ENCODE data around the gene TMEM50B. TPM values are rescaled to one million over a fixed set of nuclear protein-coding genes. Genes with fewer than 3 reads are reported as not detected.
A peak's percentile ranks its signal among the peaks of the same experiment; 100 is the strongest.

The TMEM50B gene
- polyA plus RNA-seq, 3 donors = 33.8 to 43.0 (median 38.2) TPM

- 96% methylated on average over 4 of the region's 12 CpGs for WGBS (ENCODE audit: insufficient coverage)
- no peaks in the 10 kb centered on the region for H3K9me3 ChIP-seq (replicated peaks in 1 of 2; ENCODE audit: control insufficient read depth in 1 of 2, insufficient read depth in 1 of 2, low read length in 2 of 2)
- peaks cover 82 to 99% of the 10 kb centered on the region in 2 donors for H3K36me3 Mint-ChIP-seq
- no peaks in the 10 kb centered on the region for H3K27me3 ChIP-seq (ENCODE audit: control insufficient read depth in 2 of 2, insufficient read depth in 2 of 2, low read length in 2 of 2)
- H4K20me1 ChIP-seq (ENCODE audit: insufficient read depth, low read length) = peaks cover 100% of the 10 kb centered on the region
- H3K9ac ChIP-seq (ENCODE audit: insufficient read depth, low read length, poor library complexity, severe bottlenecking) = no peak overlapping the region
- no peak overlapping the region for H3K4me2 ChIP-seq (replicated peaks; ENCODE audit: extremely low read depth, low read length, poor library complexity, severe bottlenecking)
- intact Hi-C loops (cut with micrococcal nuclease) = no loop called here
- H3K27ac ChIP-seq (ENCODE audit: low read depth in 1 of 2, low read length in 2 of 2) = peak overlapping the region in 1 of 2 donors; percentile 0
- H3K4me1 ChIP-seq (ENCODE audit: control insufficient read depth in 1 of 2, insufficient read depth in 2 of 2, low read length in 2 of 2) = peaks cover 0 to 5% of the 10 kb centered on the region in 2 donors
- H3K27me3 Mint-ChIP-seq (ENCODE audit: low read depth in 3 of 3) = peaks cover 0 to 2% (median 0%) of the 10 kb centered on the region in 3 donors
- no peak for TF ChIP-seq CTCF (IDR thresholded peaks at IDR 0.05)
- H3K27ac Mint-ChIP-seq = peak overlapping the region in 6 of 7 donors; percentile 59 to 93 (median 76)
- H2AFZ ChIP-seq (ENCODE audit: insufficient read depth, low read depth, low read length, poor library complexity, severe bottlenecking) = no peak overlapping the region
- peaks cover 89 to 99% of the 10 kb centered on the region in 2 donors for H3K36me3 ChIP-seq (replicated peaks in 1 of 2; ENCODE audit: control insufficient read depth in 1 of 2, insufficient read depth in 2 of 2, low read length in 2 of 2)
- peaks cover 100% of the 10 kb centered on the region for H3K79me2 ChIP-seq (ENCODE audit: insufficient read depth, low read length)
- peaks cover 0 to 3% (median 0%) of the 10 kb centered on the region in 7 donors for H3K9me3 Mint-ChIP-seq
- H3K4me1 Mint-ChIP-seq = peaks cover 12% of the 10 kb centered on the region
- no peak overlapping the region for H3K4me3 ChIP-seq (replicated peaks in 1 of 3; ENCODE audit: low read depth in 2 of 3, low read length in 3 of 3)
- peak in 1 of 3 donors; percentile 46 for DNase-seq
- no peak overlapping the region for H3K4me3 Mint-ChIP-seq
Observed at GRCh38 chr21:33419538-33420123, 60.1 kb downstream of the TMEM50B start.

GRCh38 chr21:33418691-33419090 lies 61.1 kb downstream of the TMEM50B start:
- Histone ChIP-seq H3K27ac (ENCODE audit: low read depth in 1 of 2, low read length in 2 of 2) (no peak overlapping the region), H4K20me1 (ENCODE audit: insufficient read depth, low read length) (peaks cover 100% of the 10 kb centered on the region), H3K4me1 (ENCODE audit: control insufficient read depth in 1 of 2, insufficient read depth in 2 of 2, low read length in 2 of 2) (peaks cover 0 to 6% of the 10 kb centered on the region in 2 donors), H3K9me3 (replicated peaks in 1 of 2; ENCODE audit: control insufficient read depth in 1 of 2, insufficient read depth in 1 of 2, low read length in 2 of 2) (no peaks in the 10 kb centered on the region), H3K27me3 (ENCODE audit: control insufficient read depth in 2 of 2, insufficient read depth in 2 of 2, low read length in 2 of 2) (no peaks in the 10 kb centered on the region), H2AFZ (ENCODE audit: insufficient read depth, low read depth, low read length, poor library complexity, severe bottlenecking) (no peak overlapping the region), H3K79me2 (ENCODE audit: insufficient read depth, low read length) (peaks cover 100% of the 10 kb centered on the region), H3K4me2 (replicated peaks; ENCODE audit: extremely low read depth, low read length, poor library complexity, severe bottlenecking) (no peak overlapping the region), H3K9ac (ENCODE audit: insufficient read depth, low read length, poor library complexity, severe bottlenecking) (no peak overlapping the region), H3K36me3 (replicated peaks in 1 of 2; ENCODE audit: control insufficient read depth in 1 of 2, insufficient read depth in 2 of 2, low read length in 2 of 2) (peaks cover 87 to 99% of the 10 kb centered on the region in 2 donors), H3K4me3 (replicated peaks in 1 of 3; ENCODE audit: low read depth in 2 of 3, low read length in 3 of 3) (no peak overlapping the region)
- intact Hi-C loops (cut with micrococcal nuclease) = no loop called here
- Mint-ChIP-seq H3K9me3 (peaks cover 0 to 3% (median 0%) of the 10 kb centered on the region in 7 donors), H3K27ac (peak overlapping the region in 3 of 7 donors; percentile 50 to 66 (median 60)), H3K27me3 (ENCODE audit: low read depth in 3 of 3) (peaks cover 0 to 2% (median 0%) of the 10 kb centered on the region in 3 donors), H3K4me3 (no peak overlapping the region), H3K4me1 (peaks cover 12% of the 10 kb centered on the region), H3K36me3 (peaks cover 81 to 99% of the 10 kb centered on the region in 2 donors)
- WGBS (ENCODE audit: insufficient coverage) = 100% methylated on average over 2 of the region's 2 CpGs
- TF ChIP-seq CTCF (IDR thresholded peaks at IDR 0.05) = no peak
- DNase-seq = no peak
